ENCODE data around the gene GPC1.

Gene GPC1

DNA sequence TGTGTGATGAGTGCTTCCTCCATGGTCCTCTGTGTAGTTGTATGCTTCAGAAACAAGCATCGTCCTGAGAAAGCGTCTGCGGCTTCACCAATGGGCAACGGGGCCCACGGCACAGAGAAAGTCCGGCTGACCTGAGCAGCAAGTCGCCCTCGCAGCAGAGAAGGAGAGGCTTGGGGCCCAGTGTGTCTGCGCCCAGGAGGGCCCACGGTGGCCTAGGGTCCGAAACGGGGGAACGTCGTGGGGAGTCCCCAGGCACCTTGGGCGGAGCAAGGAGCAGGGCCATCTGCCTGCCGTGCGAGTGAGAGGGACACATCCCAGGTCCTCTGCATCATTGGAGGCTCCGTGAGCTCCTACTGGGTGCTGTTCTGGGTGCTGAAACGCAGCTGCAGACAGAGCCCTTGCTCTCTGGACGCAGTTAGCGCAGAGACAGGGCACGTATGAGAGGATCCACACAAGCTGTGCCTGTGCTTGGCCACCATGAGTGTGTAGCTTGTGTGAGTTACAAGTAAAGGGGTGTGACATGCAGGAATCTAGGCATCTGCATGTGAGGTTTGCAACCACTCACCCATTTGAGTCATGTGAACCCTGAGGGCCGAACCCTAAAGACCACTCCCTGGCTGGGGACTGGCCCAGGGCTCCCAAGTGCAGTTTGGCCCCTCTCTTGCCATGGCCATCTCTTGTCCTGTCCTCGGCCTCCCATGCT is 10.6 kb downstream of the GPC1 start:
- DNase-seq = no peak

- DNase-seq = no peak
Measured at GRCh38 chr2:240446664-240447175, 11.3 kb downstream of the GPC1 start.

DNA sequence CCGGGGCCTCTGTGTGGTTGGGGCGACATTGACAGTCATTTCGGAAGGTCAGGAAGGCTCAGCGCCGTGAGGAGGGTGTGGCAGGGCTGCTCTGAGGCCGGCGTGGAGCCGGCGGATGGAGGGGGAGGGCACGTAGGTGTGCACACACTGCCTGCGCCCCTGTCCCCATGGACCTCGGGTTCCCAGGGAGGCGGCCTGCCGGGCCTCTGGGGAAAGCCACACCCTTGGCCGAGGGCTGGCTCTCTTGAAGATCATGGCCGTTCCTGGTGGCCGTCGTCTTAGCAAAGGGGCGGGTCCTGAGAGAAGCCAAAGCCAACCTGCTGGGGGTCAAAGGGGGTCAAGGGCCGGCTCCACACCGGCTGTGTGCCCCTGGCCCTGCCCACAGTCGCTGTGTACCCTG is 11.9 kb downstream of the GPC1 start:
- DNase-seq = no peak

- no peak for DNase-seq
Measured at GRCh38 chr2:240447934-240448333, 12.5 kb downstream of the GPC1 start.

- no peak for DNase-seq
Measured at GRCh38 chr2:240448387-240449274, 13.2 kb downstream of the GPC1 start.

- DNase-seq = no peak
Measured at GRCh38 chr2:240449764-240450531, 14.5 kb downstream of the GPC1 start.

GRCh38 chr2:240450532-240451107 is 15.2 kb downstream of the GPC1 start:
- no peak for DNase-seq

DNA sequence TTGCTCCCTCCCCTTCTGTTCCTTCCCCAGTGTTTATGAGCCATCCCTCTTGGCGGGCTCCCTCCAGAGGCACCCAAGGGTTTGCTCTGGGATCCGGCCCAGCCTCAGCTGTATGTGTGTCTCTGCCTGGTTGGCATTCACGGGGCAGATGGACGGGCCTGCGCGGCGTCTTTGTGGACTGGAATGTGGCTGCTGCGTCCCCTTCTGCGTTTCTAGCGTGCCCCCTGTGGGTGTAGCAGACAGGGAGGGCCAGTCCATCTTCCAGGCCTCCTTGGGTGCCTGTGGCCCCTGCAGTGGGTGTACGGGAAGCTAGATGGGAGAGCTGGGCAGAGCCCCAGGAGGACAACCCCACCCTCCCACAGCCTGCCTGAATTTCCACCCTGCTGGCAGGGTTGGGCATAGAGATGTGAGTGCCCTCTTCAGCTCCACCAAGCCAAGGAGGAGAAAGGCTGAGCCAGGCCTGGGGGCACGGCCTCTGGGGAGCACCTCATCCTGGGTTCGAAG is 15.7 kb downstream of the GPC1 start:
- no peak for DNase-seq

DNA sequence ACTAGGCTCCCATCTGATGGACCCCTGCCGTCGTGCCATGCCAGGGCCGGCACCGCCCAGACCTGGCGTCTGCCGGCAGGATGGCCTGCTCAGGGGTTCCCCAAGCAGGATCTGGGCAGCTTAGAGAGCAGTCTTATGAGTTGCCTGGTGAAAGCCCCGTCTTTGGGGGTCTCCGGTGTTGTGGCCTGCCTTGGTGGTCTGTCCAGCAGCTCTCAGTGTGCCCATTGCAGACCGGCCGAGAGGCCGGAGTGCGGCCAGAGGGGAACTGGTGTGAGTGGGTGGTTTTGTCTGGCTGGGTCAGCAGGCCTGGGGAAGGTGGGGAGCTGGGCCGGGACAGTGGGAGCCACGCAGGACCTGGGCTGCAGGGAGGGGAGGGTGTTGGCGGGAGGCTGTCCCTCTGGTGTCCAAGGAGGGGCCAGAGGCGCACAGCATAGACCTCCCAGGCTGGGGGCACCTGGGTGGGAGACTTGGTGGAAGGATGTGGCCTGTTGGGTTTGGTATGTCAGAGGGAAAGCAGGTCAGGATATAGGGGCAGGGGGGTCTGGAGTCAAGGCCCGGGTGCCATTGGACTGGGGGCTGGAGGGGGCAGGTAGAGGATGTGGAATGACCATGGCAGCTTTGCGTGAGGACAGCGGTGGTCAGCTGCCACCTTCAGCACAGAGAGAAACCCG is 16.5 kb downstream of the GPC1 start:
- DNase-seq = no peak

GRCh38 chr2:240452462-240453256 is 17.2 kb downstream of the GPC1 start:
- peak; percentile 99 for DNase-seq

DNA sequence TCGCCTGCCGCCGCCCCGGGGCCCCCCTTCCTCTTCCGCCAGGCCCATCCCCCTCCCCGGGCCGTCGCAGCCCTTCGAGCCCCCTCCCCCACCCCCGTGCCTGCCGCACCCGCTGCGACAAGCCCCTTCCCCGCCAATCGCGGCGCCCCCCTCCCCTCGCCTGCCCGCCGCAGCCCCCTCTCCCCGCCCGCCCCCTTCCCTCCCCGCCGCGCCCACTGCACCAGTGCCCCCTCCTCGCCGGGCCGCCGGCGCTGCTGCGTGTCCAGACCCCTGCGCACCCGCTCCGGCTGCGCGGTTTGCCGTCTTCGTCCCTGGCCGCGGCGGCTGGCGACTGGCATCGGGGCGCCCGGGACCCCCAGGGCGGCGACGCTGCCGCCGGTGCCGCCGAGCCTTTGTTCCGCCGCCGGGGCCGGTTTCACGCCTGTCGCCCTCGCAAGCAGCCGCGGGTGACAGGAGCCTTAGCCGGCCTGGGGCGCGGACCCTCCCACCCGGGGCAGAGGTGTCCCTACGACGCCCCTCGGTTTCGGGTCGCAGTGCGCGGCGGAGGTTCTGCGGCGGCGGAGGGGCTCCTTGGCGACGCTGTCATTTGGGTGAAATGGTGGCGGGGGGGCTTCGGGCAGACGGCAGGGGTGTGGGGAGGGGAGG is 18.1 kb downstream of the GPC1 start:
- no peak for DNase-seq

GRCh38 chr2:240454106-240454901 is 18.8 kb downstream of the GPC1 start:
- DNase-seq = no peak

DNA sequence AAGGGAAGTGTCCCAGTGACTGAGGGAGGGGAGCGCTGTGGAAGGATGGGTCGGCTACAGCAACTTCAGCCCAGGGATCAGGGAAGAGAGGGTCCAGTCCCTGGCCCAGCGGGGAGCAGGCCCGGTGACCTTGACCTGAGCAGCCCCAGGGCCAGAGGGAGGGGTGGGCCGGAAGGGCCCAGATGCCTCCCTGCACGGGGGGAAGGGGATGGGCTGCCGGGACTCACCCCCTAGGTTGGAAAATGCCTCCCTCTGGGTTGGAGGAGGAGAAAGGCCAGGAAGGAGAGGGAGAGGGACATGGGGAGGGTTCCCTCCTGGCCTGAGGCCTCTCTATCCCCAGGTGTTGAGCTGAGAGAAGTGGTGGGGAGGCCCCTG is 19.8 kb downstream of the GPC1 start:
- no peak for DNase-seq

DNA sequence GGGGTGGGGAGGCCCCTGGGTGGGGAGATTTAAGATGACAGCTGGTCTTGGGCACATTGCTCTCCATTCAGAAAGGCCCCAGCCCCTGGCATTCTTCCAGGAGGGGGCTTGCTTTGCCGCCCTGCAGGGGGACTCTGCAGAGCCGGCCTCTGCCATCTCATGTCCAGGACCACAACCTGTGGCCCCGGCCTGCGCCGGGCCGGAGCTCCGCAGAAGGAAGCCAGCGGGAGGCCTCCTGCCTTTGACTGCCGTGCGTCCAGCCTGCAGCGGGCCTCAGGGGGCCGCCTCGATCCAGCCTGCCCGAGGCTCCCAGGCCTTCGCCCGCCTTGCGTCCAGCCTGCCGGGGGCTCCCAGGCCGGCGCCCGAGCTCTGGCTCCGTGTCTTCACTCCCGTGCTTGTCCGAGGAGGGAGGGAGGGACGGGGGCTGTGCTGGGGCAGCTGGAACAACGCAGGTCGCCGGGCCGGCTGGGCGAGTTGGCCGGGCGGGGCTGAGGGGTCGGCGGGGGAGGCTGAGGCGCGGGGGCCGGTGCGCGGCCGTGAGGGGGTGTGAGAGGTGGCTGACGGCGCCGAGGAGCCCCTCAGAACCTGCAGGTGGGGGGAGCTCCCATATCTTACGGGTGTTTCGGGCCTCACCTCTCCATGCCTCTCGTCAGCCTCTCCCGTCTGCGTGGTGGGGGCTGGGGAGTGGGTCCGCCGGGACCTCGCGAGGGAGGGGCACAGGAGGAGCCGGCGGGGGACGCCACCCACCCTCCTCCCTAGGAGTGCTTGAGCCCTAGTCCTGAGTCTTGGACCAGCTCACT is 20.4 kb downstream of the GPC1 start:
- no peak for DNase-seq

DNA sequence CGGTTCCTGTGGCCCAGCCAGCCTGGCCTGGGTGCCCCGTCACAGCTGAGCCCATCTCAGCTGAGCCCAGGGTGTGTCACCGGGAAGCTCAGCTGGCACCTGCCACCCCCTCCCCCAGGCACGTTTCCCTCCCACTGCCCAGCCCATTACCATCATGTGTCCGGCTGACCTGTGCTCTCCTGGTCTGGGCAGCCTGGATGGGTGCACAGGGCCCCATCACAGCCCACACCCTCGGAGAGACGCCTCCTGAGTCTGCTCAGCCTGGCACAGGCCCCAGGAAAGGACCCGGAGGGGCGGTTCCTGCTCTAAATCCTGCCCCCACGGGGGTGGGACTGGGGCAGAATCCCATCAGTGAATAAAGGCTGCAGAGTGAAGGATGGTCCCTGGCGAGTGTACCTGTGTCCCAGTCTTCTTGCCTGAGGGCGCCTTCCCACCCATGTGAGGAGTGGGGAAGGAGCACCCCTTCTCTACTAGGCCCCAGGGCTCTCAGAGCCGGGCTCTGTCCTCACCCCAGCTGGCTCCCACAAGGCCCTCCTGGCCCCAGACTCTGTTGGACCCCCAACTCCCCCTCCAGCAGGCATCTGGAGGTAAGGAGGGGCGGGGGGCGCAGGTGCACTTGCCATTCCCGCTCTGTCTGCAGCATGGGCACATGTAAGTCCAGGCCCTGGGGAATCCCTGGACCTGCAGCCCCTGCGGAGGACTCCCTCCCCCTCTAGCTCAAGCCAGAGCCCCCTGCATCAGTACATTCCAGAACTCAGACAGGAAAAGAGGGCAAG is 21.2 kb downstream of the GPC1 start:
- DNase-seq = peak; percentile 94

- DNase-seq = no peak
Measured at GRCh38 chr2:240457223-240458043, 22.0 kb downstream of the GPC1 start.
